IMR-90 (cell line): Measurements from ENCODE around the gene GANC. TPM values are rescaled to one million over a fixed set of nuclear protein-coding genes. Genes with fewer than 3 reads are reported as not detected.
"Not testable (repeated sequence)": the region's sequence is repeated elsewhere in the genome, so short reads cannot be mapped to it uniquely, and the experiment has no call there.

Experiments used
- ATAC-seq: fragments of 200-7000 bp; cut with Tn5 transposase; 2 replicates; pipeline ENCODE4 v1.9.1; 2020; ENCODE audit warnings: low read depth, mild to moderate bottlenecking, moderate library complexity
- BruUV-seq: library from RNA; stranded (reverse); fragments of 400-500 nt; replicated peaks from 2 replicates; lab custom pipeline; 2021; lab: Mats Ljungman, UMichigan
- CTCF ChIA-PET: fragments of 300-600 bp; formaldehyde crosslinking; extraction: SDS; loops from one replicate; lab custom pipeline; 2021; ENCODE audit warnings: antibody characterized with exemption; lab: Yijun Ruan, JAX
- POLR2A ChIA-PET: fragments of 300-600 bp; sonication (Branson Sonifier 250); formaldehyde crosslinking; loops from one replicate; lab custom pipeline; 2022; ENCODE audit warnings: antibody characterized with exemption; ENCODE audit not compliant: unreplicated experiment; lab: Charles Lee
- DNase-seq: peaks from one replicate; pipeline ENCODE4 v3.0.0; 2013
- H2AFZ ChIP-seq: replicated peaks from 2 replicates; pipeline ENCODE3; 2013; ENCODE audit warnings: low read length, mild to moderate bottlenecking; ENCODE audit not compliant: poor library complexity
- H2AK5ac ChIP-seq: 2 replicates; pipeline ENCODE4 v1.6.1; 2013; ENCODE audit warnings: low read depth, low read length, inconsistent platforms
- H2AK9ac ChIP-seq: replicated peaks from 2 replicates; pipeline ENCODE3; 2013; ENCODE audit warnings: mild to moderate bottlenecking, low read depth, low read length, moderate library complexity; ENCODE audit not compliant: poor library complexity
- H2BK120ac ChIP-seq: 2 replicates; pipeline ENCODE4 v1.6.1; 2013; ENCODE audit warnings: low read depth, low read length, inconsistent platforms
- H2BK15ac ChIP-seq: 3 replicates; pipeline ENCODE4 v1.6.1; 2013; ENCODE audit warnings: low read depth, low read length, inconsistent platforms
- H2BK20ac ChIP-seq: 2 replicates; pipeline ENCODE4 v1.6.1; 2013; ENCODE audit warnings: low read depth, mild to moderate bottlenecking, inconsistent platforms, low read length, moderate library complexity
- H2BK5ac ChIP-seq: 2 replicates; pipeline ENCODE4 v1.6.1; 2013; ENCODE audit warnings: mild to moderate bottlenecking, low read depth, low read length, inconsistent platforms; ENCODE audit not compliant: poor library complexity, severe bottlenecking
- H3K14ac ChIP-seq: replicated peaks from 2 replicates; pipeline ENCODE4 v1.6.1; 2013; ENCODE audit warnings: low read depth, low read length, inconsistent platforms
- H3K18ac ChIP-seq: 2 replicates; pipeline ENCODE4 v1.6.1; 2013; ENCODE audit warnings: low read depth, low read length, control low read depth
- H3K23ac ChIP-seq: 2 replicates; pipeline ENCODE4 v1.6.1; 2013; ENCODE audit warnings: low read depth, low read length, inconsistent platforms
- H3K27ac ChIP-seq: 2 replicates; pipeline ENCODE4 v1.5.1; 2013; ENCODE audit warnings: mild to moderate bottlenecking, control low read depth, low read length; ENCODE audit not compliant: insufficient read depth
- H3K27me3 ChIP-seq: 2 replicates; pipeline ENCODE4 v1.6.1; 2013; ENCODE audit warnings: low read length; ENCODE audit not compliant: control insufficient read depth, insufficient read depth
- H3K36me3 ChIP-seq: 2 replicates; pipeline ENCODE4 v1.6.1; 2013; ENCODE audit warnings: low read length, mixed read lengths; ENCODE audit not compliant: control insufficient read depth, insufficient read depth
- H3K4ac ChIP-seq: 2 replicates; pipeline ENCODE4 v1.6.1; 2013; ENCODE audit warnings: low read depth, low read length, inconsistent platforms
- H3K4me1 ChIP-seq: 2 replicates; pipeline ENCODE4 v1.6.1; 2013; ENCODE audit warnings: low read length, mixed read lengths; ENCODE audit not compliant: control insufficient read depth, insufficient read depth
- H3K4me2 ChIP-seq: 2 replicates; pipeline ENCODE4 v1.6.1; 2013; ENCODE audit warnings: low read depth, mild to moderate bottlenecking, control low read depth, low read length, moderate library complexity
- H3K4me3 ChIP-seq: 2 replicates; pipeline ENCODE4 v1.5.1; 2013; ENCODE audit warnings: low read depth, mild to moderate bottlenecking, control low read depth, low read length, moderate library complexity; ENCODE audit not compliant: insufficient read depth
- H3K56ac ChIP-seq: 2 replicates; pipeline ENCODE4 v1.6.1; 2013; ENCODE audit warnings: low read length, inconsistent platforms; ENCODE audit not compliant: insufficient read depth; ENCODE audit errors: extremely low read depth
- H3K79me1 ChIP-seq, 2 experiments: 2 replicates each; pipeline ENCODE4 v1.6.1; 2013; ENCODE audit warnings: low read length in 2 of 2, inconsistent platforms in 1 of 2, low read depth in 1 of 2
- H3K9ac ChIP-seq: 2 replicates; pipeline ENCODE4 v1.6.1; 2013; ENCODE audit warnings: low read depth, low read length, control low read depth
- H3K9me1 ChIP-seq: 2 replicates; pipeline ENCODE4 v1.6.1; 2013; ENCODE audit warnings: low read length, inconsistent platforms; ENCODE audit not compliant: insufficient read depth
- H3K9me3 ChIP-seq: 2 replicates; pipeline ENCODE4 v1.6.1; 2013; ENCODE audit warnings: low read length; ENCODE audit not compliant: control insufficient read depth, insufficient read depth
- H4K20me1 ChIP-seq: 2 replicates; pipeline ENCODE4 v1.6.1; 2013; ENCODE audit warnings: low read length, inconsistent platforms; ENCODE audit not compliant: insufficient read depth
- H4K5ac ChIP-seq: 2 replicates; pipeline ENCODE4 v1.6.1; 2013; ENCODE audit warnings: mild to moderate bottlenecking, low read depth, low read length, control low read depth
- H4K8ac ChIP-seq, 2 experiments: 2 replicates each; pipeline ENCODE4 v1.6.1; 2013; ENCODE audit warnings: low read depth in 2 of 2, low read length in 2 of 2, control low read depth in 1 of 2, inconsistent platforms in 1 of 2
- H4K91ac ChIP-seq: 2 replicates; pipeline ENCODE4 v1.6.1; 2013; ENCODE audit warnings: low read depth, low read length, inconsistent platforms; ENCODE audit not compliant: insufficient read depth
- FOS ChIP-seq: fragments of 150-350 bp; IDR thresholded peaks from 2 replicates; pipeline ENCODE4 v1.6.1; 2016; ENCODE audit warnings: low read depth, low read length
- MAFK ChIP-seq: IDR thresholded peaks from 2 replicates; pipeline ENCODE4 v1.6.1; 2012; ENCODE audit warnings: low read depth, low read length, improper control_type of control experiment
- MAZ ChIP-seq: IDR thresholded peaks from 2 replicates; pipeline ENCODE4 v1.6.1; 2012; ENCODE audit warnings: low read depth, mild to moderate bottlenecking, low read length, improper control_type of control experiment, moderate library complexity, borderline replicate concordance
- NFE2L2 ChIP-seq: fragments of 150-350 bp; IDR thresholded peaks from 2 replicates; pipeline ENCODE4 v1.6.1; 2016; ENCODE audit warnings: low read depth, mild to moderate bottlenecking, low read length
- RFX5 ChIP-seq: IDR thresholded peaks from 2 replicates; pipeline ENCODE4 v1.8.0; 2012; ENCODE audit warnings: low read depth, mild to moderate bottlenecking, low read length, moderate library complexity
- SMC3 ChIP-seq: fragments of 150-350 bp; IDR thresholded peaks from 2 replicates; pipeline ENCODE4 v1.6.1; 2016; ENCODE audit warnings: low read depth, mild to moderate bottlenecking, antibody characterized with exemption, low read length, moderate library complexity
- WGBS, 2 experiments: methylation state at CpG; one replicate each; pipeline versions ENCODE4 v1.1.5 to v1.1.7; 2013; ENCODE audit warnings: missing lambda C conversion rate in 2 of 2; ENCODE audit not compliant: insufficient read length in 1 of 2; ENCODE audit errors: extremely low coverage in 2 of 2; 5-methylcytosine and 5-hydroxymethylcytosine counted together
- dilution Hi-C: fragments of 300-500 bp; cut with HindIII; formaldehyde crosslinking; loops from one replicate; pipeline ENCODE4 v1.14.3; 2018; ENCODE audit warnings: low sequenced_read_pairs; ENCODE audit not compliant: unreplicated experiment
- in situ Hi-C: fragments of 300-500 bp; cut with MboI; formaldehyde crosslinking; loops from 3 replicates; pipeline ENCODE4 v1.14.3; 2019; ENCODE audit warnings: low sequenced_read_pairs, inconsistent platforms, mixed read lengths
- intact Hi-C: fragments of 100-400 bp; cut with micrococcal nuclease; formaldehyde crosslinking; loops from 2 replicates; pipeline ENCODE4 v1.10.0; 2022
- polyA plus RNA-seq, 3 experiments: library from polyadenylated mRNA; depleted of rRNA; stranded (reverse); fragments of >200 nt; gene quantifications; 2 replicates each; pipeline ENCODE4 v1.2.3, GENCODE V29; 2012; ENCODE audit warnings: low replicate concordance in 1 of 3
- total RNA-seq: library from RNA; depleted of rRNA; stranded (reverse); fragments of >200 nt; gene quantifications from 2 replicates; pipeline ENCODE4 v1.2.3, GENCODE V29; 2012
- TF ChIP-seq, protein P1 (sequence below): fragments of 150-350 bp; IDR thresholded peaks from 2 replicates; pipeline ENCODE4 v1.6.1; 2016; ENCODE audit warnings: low read depth, mild to moderate bottlenecking, low read length, moderate library complexity, borderline replicate concordance

The GANC gene
- total and polyA plus RNA-seq, 2 of the 4 experiments (the other 2 are of a cell fraction), result 7.1 to 19.2 TPM

DNA sequence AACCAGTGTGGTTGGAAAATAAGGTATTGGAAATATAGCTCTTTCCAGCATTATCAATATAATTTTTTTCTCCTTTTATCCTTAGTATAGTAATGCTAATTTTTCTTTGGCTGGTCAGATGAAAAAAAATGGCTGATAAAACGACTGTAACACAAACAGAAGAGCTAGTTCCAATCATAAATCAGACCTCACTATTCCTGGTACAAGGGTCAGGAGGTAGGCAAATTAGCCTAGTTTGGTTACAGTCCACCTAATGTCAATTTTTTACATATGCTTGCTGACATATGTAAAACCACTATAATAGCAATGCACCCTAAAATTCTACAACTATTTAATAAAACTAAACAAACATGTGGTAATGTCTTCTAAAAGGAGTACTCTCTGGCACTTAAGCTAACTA is 45.0 kb upstream of the GANC start:
- H2AK5ac ChIP-seq, result no peak overlapping the region
- H2BK120ac ChIP-seq, result no peak overlapping the region
- peaks cover 13% of the 10 kb centered on the region in 2 experiments for H3K79me1 ChIP-seq
- H2BK20ac ChIP-seq, result no peak overlapping the region
- in situ Hi-C loops (no loop called here), dilution Hi-C loops (no loop called here), intact Hi-C loops (loop anchor here (5.0 kb wide), 1 partner anchor 41 kb away; no protein-coding TSS in a partner anchor)
- H3K4me3 ChIP-seq, result no peak overlapping the region
- no peak overlapping the region for H2BK5ac ChIP-seq
- no peak overlapping the region for H4K5ac ChIP-seq
- H3K9me3 ChIP-seq, result no peaks in the 10 kb centered on the region
- peaks cover 39% of the 10 kb centered on the region for H3K36me3 ChIP-seq
- no peak overlapping the region for H3K14ac ChIP-seq
- H3K4me2 ChIP-seq, result no peak overlapping the region
- ChIA-PET CTCF (interaction anchor here (0.6 kb wide), 1 partner anchor 227 kb away, joined by 4 read pairs; no protein-coding TSS in a partner anchor), POLR2A (no interaction called here)
- no peaks in the 10 kb centered on the region for H4K20me1 ChIP-seq
- no peak overlapping the region for H4K91ac ChIP-seq
- no peak overlapping the region for H3K27ac ChIP-seq
- ATAC-seq, result no peak
- no peaks in the 10 kb centered on the region for H3K27me3 ChIP-seq
- H2AK9ac ChIP-seq, result no peak overlapping the region
- WGBS, 2 experiments, result no CpG with 5 or more reads among the region's 1 CpG
- no peak overlapping the region for H3K56ac ChIP-seq
- no peak overlapping the region for H3K23ac ChIP-seq
- TF ChIP-seq RFX5 (no peak), NFE2L2 (no peak), MAZ (no peak), SMC3 (no peak), FOS (no peak), MAFK (no peak)
- TF ChIP-seq, protein P1, sequence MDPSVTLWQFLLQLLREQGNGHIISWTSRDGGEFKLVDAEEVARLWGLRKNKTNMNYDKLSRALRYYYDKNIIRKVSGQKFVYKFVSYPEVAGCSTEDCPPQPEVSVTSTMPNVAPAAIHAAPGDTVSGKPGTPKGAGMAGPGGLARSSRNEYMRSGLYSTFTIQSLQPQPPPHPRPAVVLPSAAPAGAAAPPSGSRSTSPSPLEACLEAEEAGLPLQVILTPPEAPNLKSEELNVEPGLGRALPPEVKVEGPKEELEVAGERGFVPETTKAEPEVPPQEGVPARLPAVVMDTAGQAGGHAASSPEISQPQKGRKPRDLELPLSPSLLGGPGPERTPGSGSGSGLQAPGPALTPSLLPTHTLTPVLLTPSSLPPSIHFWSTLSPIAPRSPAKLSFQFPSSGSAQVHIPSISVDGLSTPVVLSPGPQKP, result no peak
- H3K18ac ChIP-seq, result no peak overlapping the region
- no peak overlapping the region for H2AFZ ChIP-seq
- no peak overlapping the region for H3K4ac ChIP-seq
- no peaks in the 10 kb centered on the region for H3K4me1 ChIP-seq
- no peak for DNase-seq
- H3K9ac ChIP-seq, result no peak overlapping the region
- no TSS peak for BruUV-seq
- H2BK15ac ChIP-seq, result no peak overlapping the region
- no peaks in the 10 kb centered on the region for H3K9me1 ChIP-seq
- H4K8ac ChIP-seq, result no peak overlapping the region

DNA sequence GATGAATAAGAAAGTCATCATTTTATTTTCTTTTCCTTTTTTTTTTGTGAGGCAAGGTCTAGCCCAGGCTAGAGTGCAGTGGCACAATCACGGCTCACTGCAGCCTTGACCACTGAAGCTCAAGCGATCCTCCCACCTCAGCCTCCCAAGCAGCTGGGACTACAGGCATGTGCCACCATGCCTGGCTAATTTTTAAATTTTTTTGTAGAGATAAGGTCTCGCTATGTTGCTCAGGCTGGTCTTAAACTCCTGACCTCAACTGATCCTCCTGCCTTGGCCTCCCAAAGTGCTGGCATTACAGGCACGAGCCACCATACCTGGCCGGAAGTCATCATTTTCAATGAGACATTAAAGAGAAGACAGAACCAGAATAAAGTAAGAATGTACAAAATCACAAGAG is 44.0 kb upstream of the GANC start:
- in situ Hi-C loops, H3K9me3 ChIP-seq, H3K23ac ChIP-seq, BruUV-seq, H3K18ac ChIP-seq, H3K27ac ChIP-seq, H3K4ac ChIP-seq, H3K27me3 ChIP-seq, H2BK5ac ChIP-seq, H4K91ac ChIP-seq, H2BK120ac ChIP-seq, H4K20me1 ChIP-seq, H2AFZ ChIP-seq, H2BK15ac ChIP-seq, ATAC-seq, H3K9me1 ChIP-seq, POLR2A ChIA-PET, H3K9ac ChIP-seq, H2BK20ac ChIP-seq, H2AK9ac ChIP-seq, dilution Hi-C loops, H3K56ac ChIP-seq, DNase-seq, H2AK5ac ChIP-seq, H3K4me2 ChIP-seq, H3K4me1 ChIP-seq, H4K5ac ChIP-seq, H4K8ac ChIP-seq, H3K4me3 ChIP-seq, H3K14ac ChIP-seq: not testable (repeated sequence)
- WGBS, 2 experiments, result 92% methylated on average over 2 of the region's 5 CpGs; no CpG with 5 or more reads in 1 of the 2 experiments
- intact Hi-C loops, result loop anchor here (5.0 kb wide), 1 partner anchor 42 kb away; no protein-coding TSS in a partner anchor
- peaks cover 34% of the 10 kb centered on the region for H3K36me3 ChIP-seq
- peaks cover 15 to 17% of the 10 kb centered on the region in 2 experiments for H3K79me1 ChIP-seq
- CTCF ChIA-PET, result interaction anchor here (0.6 kb wide), 2 partner anchors 43 to 228 kb away, joined by 4 to 7 read pairs; no protein-coding TSS in a partner anchor
